ENCODE measurements around the gene CCDC33.

DNA sequence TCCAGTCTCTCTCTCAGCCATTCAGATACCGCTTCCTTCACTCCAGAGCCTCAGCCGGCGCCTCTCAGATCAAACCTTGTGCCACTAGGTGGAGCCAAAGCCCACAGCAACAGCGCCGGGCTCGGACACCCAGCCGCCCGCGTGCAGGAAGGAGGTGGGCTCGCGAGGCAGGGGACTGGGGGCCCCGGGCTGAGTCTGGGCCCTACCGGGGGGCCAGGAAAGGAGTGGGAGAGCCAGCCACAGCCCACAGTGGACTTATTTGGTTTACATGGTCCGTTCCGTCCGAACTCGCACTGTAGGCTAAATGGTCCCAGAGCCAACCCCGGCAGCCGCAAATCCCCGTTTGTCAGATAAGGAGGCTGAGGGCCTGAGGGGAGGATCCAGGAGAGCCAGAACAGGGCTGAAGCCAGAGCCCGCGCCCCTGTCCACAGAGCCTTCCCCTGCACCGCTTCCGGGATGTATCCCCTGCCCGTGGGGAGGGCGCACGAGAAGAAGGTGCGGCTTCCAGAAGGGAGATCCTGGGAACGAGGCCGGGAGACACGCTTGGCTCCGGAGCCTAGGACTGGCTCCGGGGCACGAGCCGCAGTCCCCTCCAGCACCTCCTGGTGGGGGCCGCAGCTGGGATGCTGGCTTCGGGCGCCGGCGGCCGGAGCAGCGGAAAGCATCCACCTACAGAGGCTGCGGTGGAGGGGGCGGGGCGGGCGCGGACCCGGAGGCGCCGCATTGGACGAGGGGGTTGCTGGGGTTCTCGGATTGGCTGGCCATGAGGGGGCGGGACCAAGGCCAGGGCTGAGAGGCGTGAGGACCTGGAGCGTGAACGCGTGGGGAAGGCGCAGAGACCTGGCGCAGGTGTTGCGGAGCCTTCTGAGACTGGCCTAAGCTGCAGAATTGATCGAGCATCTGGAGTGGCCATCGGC lies 137.9 kb downstream of the CCDC33 start:
- TF ChIP-seq CTCF (IDR thresholded peaks at IDR 0.05; ENCODE audit: low read depth, low read length, poor library complexity, severe bottlenecking): peak; percentile 78
- TF ChIP-seq EZH2phosphoT487 (IDR thresholded peaks at IDR 0.05; ENCODE audit: borderline replicate concordance, low read length): no peak

Measured in DOHH2 (cell line).